Right lobe of liver (tissue), 4 donors: ENCODE measurements around the gene AP5B1.

Source experiments
- POLR2A ChIP-seq: fragments of 450-650 bp; IDR thresholded peaks from one replicate; pipeline ENCODE4 v1.6.1; 2017; ENCODE audit warnings: antibody characterized with exemption, mild to moderate bottlenecking
- TF ChIP-seq, protein P1 (sequence below), 4 donors: fragments of 200-600 bp in 3 of 4; fragments of 450-650 bp in 1 of 4; IDR thresholded peaks; one replicate each; pipeline versions ENCODE4 v1.5.1 to v1.8.0; 2016 to 2022; ENCODE audit warnings: antibody characterized with exemption in 4 of 4, mild to moderate bottlenecking in 2 of 4
- donor health status: DM: no; HTN: no; CAD: no.
- donor health status: DM: no; HTN: no; CAD: no.
- donor health status: DM: no; HTN: yes; CAD: no.

DNA sequence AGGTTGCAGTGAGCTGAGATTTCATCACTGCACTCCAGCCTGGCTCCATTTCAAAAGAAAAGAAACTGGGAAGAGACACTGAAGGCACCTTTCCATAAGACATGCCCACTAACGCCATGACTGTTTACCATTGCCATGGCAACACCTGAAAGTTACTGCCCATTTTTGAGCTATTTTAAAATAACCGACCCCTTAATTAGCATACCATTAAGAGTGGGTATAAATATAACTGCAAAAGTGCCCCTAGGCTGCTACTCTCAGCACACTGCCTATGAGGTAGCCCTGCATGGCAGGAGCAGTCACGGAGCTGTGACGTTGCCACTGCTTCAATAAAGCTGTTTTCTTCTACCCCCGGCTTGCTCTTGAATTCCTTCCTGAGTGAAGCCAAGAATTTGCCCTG is 50.3 kb downstream of the AP5B1 start:
- TF ChIP-seq, protein P1, sequence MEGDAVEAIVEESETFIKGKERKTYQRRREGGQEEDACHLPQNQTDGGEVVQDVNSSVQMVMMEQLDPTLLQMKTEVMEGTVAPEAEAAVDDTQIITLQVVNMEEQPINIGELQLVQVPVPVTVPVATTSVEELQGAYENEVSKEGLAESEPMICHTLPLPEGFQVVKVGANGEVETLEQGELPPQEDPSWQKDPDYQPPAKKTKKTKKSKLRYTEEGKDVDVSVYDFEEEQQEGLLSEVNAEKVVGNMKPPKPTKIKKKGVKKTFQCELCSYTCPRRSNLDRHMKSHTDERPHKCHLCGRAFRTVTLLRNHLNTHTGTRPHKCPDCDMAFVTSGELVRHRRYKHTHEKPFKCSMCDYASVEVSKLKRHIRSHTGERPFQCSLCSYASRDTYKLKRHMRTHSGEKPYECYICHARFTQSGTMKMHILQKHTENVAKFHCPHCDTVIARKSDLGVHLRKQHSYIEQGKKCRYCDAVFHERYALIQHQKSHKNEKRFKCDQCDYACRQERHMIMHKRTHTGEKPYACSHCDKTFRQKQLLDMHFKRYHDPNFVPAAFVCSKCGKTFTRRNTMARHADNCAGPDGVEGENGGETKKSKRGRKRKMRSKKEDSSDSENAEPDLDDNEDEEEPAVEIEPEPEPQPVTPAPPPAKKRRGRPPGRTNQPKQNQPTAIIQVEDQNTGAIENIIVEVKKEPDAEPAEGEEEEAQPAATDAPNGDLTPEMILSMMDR (IDR thresholded peaks at IDR 0.05), result no peak
- TF ChIP-seq POLR2A, result no peak
